Upper lobe of left lung (tissue), 4 donors: ENCODE data around the gene UBE4A.

Experiments used
- EP300 ChIP-seq, 4 donors: sonication (generic); formaldehyde crosslinking; IDR thresholded peaks; one replicate each; pipeline ENCODE4 v1.5.1; 2017; ENCODE audit warnings: antibody characterized with exemption in 4 of 4, control low read depth in 2 of 4
- POLR2A ChIP-seq, 4 donors: fragments of 450-650 bp; IDR thresholded peaks; one replicate each; pipeline ENCODE4 v1.5.1; 2016 to 2017; ENCODE audit warnings: antibody characterized with exemption in 4 of 4, mild to moderate bottlenecking in 2 of 4
- POLR2AphosphoS5 ChIP-seq, 2 donors: sonication (generic); formaldehyde crosslinking; IDR thresholded peaks; one replicate each; pipeline ENCODE4 v1.5.1; 2017; ENCODE audit warnings: antibody characterized with exemption in 2 of 2
- TF ChIP-seq, protein P1 (sequence below), 6 experiments: fragments of 450-650 bp in 4 of 6; fragments of 200-600 bp in 2 of 6; sonication (generic) in 2 of 6; IDR thresholded peaks; one replicate each; pipeline ENCODE4 v1.5.1; 2016 to 2019; ENCODE audit warnings: antibody characterized with exemption in 6 of 6

DNA sequence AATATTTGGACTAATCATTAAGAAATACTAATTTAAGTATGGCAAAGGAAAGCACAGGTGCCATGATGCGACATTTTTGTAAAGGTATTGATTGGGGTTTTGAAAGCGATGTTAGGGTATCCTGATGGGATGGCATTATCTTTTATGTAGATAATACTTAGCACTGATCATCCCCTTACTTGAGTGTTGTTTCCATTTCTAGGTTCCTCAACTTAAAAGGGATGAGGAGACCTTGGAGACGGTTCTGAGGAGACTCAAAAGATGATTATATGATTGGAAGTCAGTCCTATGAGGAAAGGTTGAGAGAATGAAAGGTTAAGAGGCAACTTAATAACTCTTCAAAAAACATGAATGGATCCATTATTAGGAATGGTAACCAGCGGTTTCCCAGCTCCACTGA is 88.0 kb downstream of the UBE4A start:
- TF ChIP-seq, protein P1, sequence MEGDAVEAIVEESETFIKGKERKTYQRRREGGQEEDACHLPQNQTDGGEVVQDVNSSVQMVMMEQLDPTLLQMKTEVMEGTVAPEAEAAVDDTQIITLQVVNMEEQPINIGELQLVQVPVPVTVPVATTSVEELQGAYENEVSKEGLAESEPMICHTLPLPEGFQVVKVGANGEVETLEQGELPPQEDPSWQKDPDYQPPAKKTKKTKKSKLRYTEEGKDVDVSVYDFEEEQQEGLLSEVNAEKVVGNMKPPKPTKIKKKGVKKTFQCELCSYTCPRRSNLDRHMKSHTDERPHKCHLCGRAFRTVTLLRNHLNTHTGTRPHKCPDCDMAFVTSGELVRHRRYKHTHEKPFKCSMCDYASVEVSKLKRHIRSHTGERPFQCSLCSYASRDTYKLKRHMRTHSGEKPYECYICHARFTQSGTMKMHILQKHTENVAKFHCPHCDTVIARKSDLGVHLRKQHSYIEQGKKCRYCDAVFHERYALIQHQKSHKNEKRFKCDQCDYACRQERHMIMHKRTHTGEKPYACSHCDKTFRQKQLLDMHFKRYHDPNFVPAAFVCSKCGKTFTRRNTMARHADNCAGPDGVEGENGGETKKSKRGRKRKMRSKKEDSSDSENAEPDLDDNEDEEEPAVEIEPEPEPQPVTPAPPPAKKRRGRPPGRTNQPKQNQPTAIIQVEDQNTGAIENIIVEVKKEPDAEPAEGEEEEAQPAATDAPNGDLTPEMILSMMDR (IDR thresholded peaks at IDR 0.05): no peak
- no peak for TF ChIP-seq EP300 (IDR thresholded peaks at IDR 0.05)
- no peak for TF ChIP-seq POLR2A (IDR thresholded peaks at IDR 0.05)
- TF ChIP-seq POLR2AphosphoS5 (IDR thresholded peaks at IDR 0.05): no peak
